H9 (cell line): ENCODE measurements around the gene KRTAP5-7. TPM values are rescaled to one million over a fixed set of nuclear protein-coding genes. Genes with fewer than 3 reads are reported as not detected.

Experiments
- DNase-seq: peaks from one replicate; pipeline ENCODE4 v3.0.0-alpha.2; 2017
- H2AFZ ChIP-seq: one replicate; pipeline ENCODE4 v1.6.1; 2013; ENCODE audit warnings: mild to moderate bottlenecking, low read length, control low read depth, moderate library complexity
- H2AK5ac ChIP-seq: 2 replicates; pipeline ENCODE4 v1.6.1; 2013; ENCODE audit warnings: low read length, control low read depth, mixed read lengths; ENCODE audit not compliant: insufficient read length
- H2BK120ac ChIP-seq: one replicate; pipeline ENCODE4 v1.6.1; 2013; ENCODE audit warnings: low read depth, mild to moderate bottlenecking, low read length, control low read depth, inconsistent platforms; ENCODE audit not compliant: poor library complexity, severe bottlenecking
- H2BK12ac ChIP-seq: 2 replicates; pipeline ENCODE4 v1.6.1; 2013; ENCODE audit warnings: low read length, control low read depth, mixed read lengths, low read depth; ENCODE audit not compliant: insufficient read length
- H2BK15ac ChIP-seq: 2 replicates; pipeline ENCODE4 v1.6.1; 2013; ENCODE audit warnings: low read depth, low read length, control low read depth
- H2BK20ac ChIP-seq: one replicate; pipeline ENCODE4 v1.6.1; 2013; ENCODE audit warnings: low read depth, mild to moderate bottlenecking, low read length, control low read depth, inconsistent platforms; ENCODE audit not compliant: poor library complexity, severe bottlenecking
- H2BK5ac ChIP-seq: 2 replicates; pipeline ENCODE4 v1.6.1; 2013; ENCODE audit warnings: low read length, control low read depth, mixed read lengths; ENCODE audit not compliant: insufficient read length
- H3K14ac ChIP-seq: 2 replicates; pipeline ENCODE4 v1.6.1; 2013; ENCODE audit warnings: low read length, control low read depth; ENCODE audit not compliant: insufficient read depth
- H3K18ac ChIP-seq: 2 replicates; pipeline ENCODE4 v1.6.1; 2013; ENCODE audit warnings: low read depth, mild to moderate bottlenecking, mixed read lengths, low read length, control low read depth; ENCODE audit not compliant: insufficient read length
- H3K23ac ChIP-seq: 2 replicates; pipeline ENCODE4 v1.6.1; 2013; ENCODE audit warnings: low read length, control low read depth, mixed read lengths, low read depth; ENCODE audit not compliant: insufficient read length
- H3K23me2 ChIP-seq: 2 replicates; pipeline ENCODE4 v1.6.1; 2013; ENCODE audit warnings: low read depth, mild to moderate bottlenecking, mixed read lengths, low read length, control low read depth; ENCODE audit not compliant: insufficient read length, poor library complexity, severe bottlenecking
- H3K27ac ChIP-seq: 2 replicates; pipeline ENCODE4 v1.5.1; 2013; ENCODE audit warnings: low read length, control low read depth, mixed read lengths, low read depth; ENCODE audit not compliant: insufficient read length
- H3K27me3 ChIP-seq: 2 replicates; pipeline ENCODE4 v1.6.1; 2013; ENCODE audit warnings: low read length, control low read depth, inconsistent platforms; ENCODE audit not compliant: insufficient read depth
- H3K4ac ChIP-seq: 2 replicates; pipeline ENCODE4 v1.6.1; 2013; ENCODE audit warnings: low read depth, mild to moderate bottlenecking, control low read depth, inconsistent platforms, low read length, moderate library complexity
- H3K4me1 ChIP-seq: 2 replicates; pipeline ENCODE4 v1.6.1; 2013; ENCODE audit warnings: low read length, control low read depth, inconsistent platforms; ENCODE audit not compliant: insufficient read depth
- H3K4me2 ChIP-seq: 2 replicates; pipeline ENCODE4 v1.6.1; 2013; ENCODE audit warnings: low read length, control low read depth, mixed read lengths; ENCODE audit not compliant: insufficient read length, insufficient read depth
- H3K56ac ChIP-seq: 2 replicates; pipeline ENCODE4 v1.6.1; 2013; ENCODE audit warnings: low read depth, mild to moderate bottlenecking, mixed read lengths, low read length, control low read depth; ENCODE audit not compliant: insufficient read length
- H3K79me1 ChIP-seq: 2 replicates; pipeline ENCODE4 v1.6.1; 2013; ENCODE audit warnings: low read depth, mild to moderate bottlenecking, moderate library complexity, low read length, control low read depth, inconsistent platforms; ENCODE audit not compliant: insufficient read depth, poor library complexity, severe bottlenecking
- H3K79me2 ChIP-seq: 2 replicates; pipeline ENCODE4 v1.6.1; 2013; ENCODE audit warnings: low read length, control low read depth, inconsistent platforms; ENCODE audit not compliant: insufficient read depth
- H3K9ac ChIP-seq: 2 replicates; pipeline ENCODE4 v1.6.1; 2013; ENCODE audit warnings: low read length, control low read depth, mixed read lengths; ENCODE audit not compliant: insufficient read length; ENCODE audit errors: extremely low read depth
- H3K9me3 ChIP-seq: one replicate; pipeline ENCODE4 v1.6.1; 2013; ENCODE audit warnings: low read depth, low read length, inconsistent platforms; ENCODE audit not compliant: control insufficient read depth
- H3T11ph ChIP-seq: one replicate; pipeline ENCODE4 v1.6.1; 2013; ENCODE audit warnings: mild to moderate bottlenecking, low read length, control low read depth, inconsistent platforms
- H4K20me1 ChIP-seq: one replicate; pipeline ENCODE4 v1.6.1; 2013; ENCODE audit not compliant: control insufficient read depth, insufficient read length, insufficient read depth
- H4K5ac ChIP-seq: 2 replicates; pipeline ENCODE4 v1.6.1; 2013; ENCODE audit warnings: low read depth, mild to moderate bottlenecking, mixed read lengths, low read length, control low read depth; ENCODE audit not compliant: insufficient read length
- H4K8ac ChIP-seq: replicated peaks from 2 replicates; pipeline ENCODE4 v1.6.1; 2013; ENCODE audit warnings: low read length, control low read depth, mixed read lengths, low read depth; ENCODE audit not compliant: insufficient read length
- H4K91ac ChIP-seq: 2 replicates; pipeline ENCODE4 v1.6.1; 2013; ENCODE audit warnings: low read depth, mild to moderate bottlenecking, moderate library complexity, mixed read lengths, low read length, control low read depth; ENCODE audit not compliant: insufficient read length
- H3K27ac Mint-ChIP-seq, 3 experiments: 2 replicates in 2 of 3; 3 replicates in 1 of 3; pipeline ENCODE4 v1.8.0; 2020 to 2021; ENCODE audit warnings: mixed read lengths in 3 of 3, mild to moderate bottlenecking in 1 of 3, moderate library complexity in 1 of 3
- H3K27me3 Mint-ChIP-seq: 2 replicates; pipeline ENCODE4 v1.8.0; 2021; ENCODE audit warnings: low read depth, mild to moderate bottlenecking, moderate library complexity, mixed read lengths
- H3K36me3 Mint-ChIP-seq, 3 experiments: 2 replicates in 2 of 3; 3 replicates in 1 of 3; pipeline ENCODE4 v1.8.0; 2020 to 2021; ENCODE audit warnings: low read depth in 3 of 3, mixed read lengths in 3 of 3; ENCODE audit not compliant: insufficient read depth in 1 of 3
- H3K4me1 Mint-ChIP-seq, 2 experiments: 2 replicates each; pipeline ENCODE4 v1.8.0; 2020; ENCODE audit warnings: mixed read lengths in 2 of 2
- H3K4me3 Mint-ChIP-seq, 2 experiments: 2 replicates in 1 of 2; 3 replicates in 1 of 2; pipeline ENCODE4 v1.8.0; 2020 to 2021; ENCODE audit warnings: mild to moderate bottlenecking in 2 of 2, mixed read lengths in 2 of 2, moderate library complexity in 1 of 2
- H3K9me3 Mint-ChIP-seq, 2 experiments: 2 replicates in 1 of 2; 3 replicates in 1 of 2; pipeline ENCODE4 v1.8.0; 2020; ENCODE audit warnings: mild to moderate bottlenecking in 2 of 2, mixed read lengths in 2 of 2, moderate library complexity in 1 of 2
- CTCF ChIP-seq: fragments of 200-600 bp; sonication (generic); conservative IDR thresholded peaks from 3 replicates; pipeline ENCODE4 v1.8.0; 2021; ENCODE audit warnings: antibody characterized with exemption, mild to moderate bottlenecking
- WGBS: extraction: QIAGEN DNeasy Blood & Tissue Kit; methylation state at CpG from one replicate; pipeline ENCODE4 v1.1.7; 2013; ENCODE audit warnings: missing lambda C conversion rate, low lambda C conversion rate, mixed read lengths; ENCODE audit not compliant: insufficient read length; ENCODE audit errors: extremely low coverage; 5-methylcytosine and 5-hydroxymethylcytosine counted together
- total RNA-seq: library from RNA; stranded (reverse); gene quantifications from 2 replicates; pipeline ENCODE4 v1.2.1, GENCODE V29; 2021

KRTAP5-7 gene
- total RNA-seq, 1 experiment from 2014 or later = not detected

GRCh38 chr11:71555508-71555907, 28.4 kb downstream of the KRTAP5-7 start:
- H3K4me3 Mint-ChIP-seq = no peak overlapping the region
- Histone ChIP-seq H3K18ac (no peak overlapping the region), H2BK20ac (no peak overlapping the region), H3K4me1 (no peaks in the 10 kb centered on the region), H3T11ph (no peak overlapping the region), H2AK5ac (no peak overlapping the region), H3K27me3 (no peaks in the 10 kb centered on the region), H2BK15ac (no peak overlapping the region), H3K27ac (no peak overlapping the region), H3K9me3 (no peaks in the 10 kb centered on the region), H3K4ac (no peak overlapping the region), H3K23me2 (no peaks in the 10 kb centered on the region), H4K91ac (no peak overlapping the region), H3K14ac (no peak overlapping the region), H3K4me2 (no peak overlapping the region), H3K23ac (no peak overlapping the region), H3K56ac (no peak overlapping the region), H4K20me1 (no peaks in the 10 kb centered on the region), H2BK5ac (no peak overlapping the region), H2AFZ (no peak overlapping the region), H4K5ac (no peak overlapping the region), H2BK12ac (no peak overlapping the region), H4K8ac (no peak overlapping the region), H2BK120ac (no peak overlapping the region), H3K9ac (no peak overlapping the region), H3K79me2 (no peaks in the 10 kb centered on the region), H3K79me1 (no peaks in the 10 kb centered on the region)
- peaks cover 8 to 9% of the 10 kb centered on the region in 2 experiments; a peak in 3 of 4 replicates for H3K4me1 Mint-ChIP-seq
- H3K9me3 Mint-ChIP-seq = peaks cover 17 to 21% of the 10 kb centered on the region in 2 experiments
- H3K27ac Mint-ChIP-seq = no peak overlapping the region
- no peak for DNase-seq
- no CpG with 5 or more reads among the region's 11 CpGs for WGBS
- no peak for TF ChIP-seq CTCF
- H3K36me3 Mint-ChIP-seq = peaks cover 2 to 6% (median 5%) of the 10 kb centered on the region in 3 experiments; a peak in 4 of 7 replicates
- H3K27me3 Mint-ChIP-seq = peaks cover 7% of the 10 kb centered on the region
